ENCODE measurements around the gene PRSS36.
"Not testable (repeated sequence)": the region's sequence is repeated elsewhere in the genome, so short reads cannot be mapped to it uniquely, and the experiment has no call there.

PRSS36 gene

DNA sequence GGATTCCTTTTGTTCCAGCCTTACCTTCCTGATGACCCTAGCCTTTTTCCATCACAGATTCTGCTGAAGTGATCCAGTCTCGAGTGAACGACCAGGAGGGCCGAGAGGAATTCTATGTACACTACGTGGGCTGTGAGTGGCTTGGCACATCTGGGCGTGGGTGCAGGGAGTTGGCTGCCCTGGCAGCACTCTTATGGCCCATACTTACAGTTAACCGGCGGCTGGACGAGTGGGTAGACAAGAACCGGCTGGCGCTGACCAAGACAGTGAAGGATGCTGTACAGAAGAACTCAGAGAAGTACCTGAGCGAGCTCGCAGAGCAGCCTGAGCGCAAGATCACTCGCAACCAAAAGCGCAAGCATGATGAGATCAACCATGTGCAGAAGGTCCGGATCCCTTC lies 29.7 kb downstream of the PRSS36 start:
- DNase-seq, result no peak

DNA sequence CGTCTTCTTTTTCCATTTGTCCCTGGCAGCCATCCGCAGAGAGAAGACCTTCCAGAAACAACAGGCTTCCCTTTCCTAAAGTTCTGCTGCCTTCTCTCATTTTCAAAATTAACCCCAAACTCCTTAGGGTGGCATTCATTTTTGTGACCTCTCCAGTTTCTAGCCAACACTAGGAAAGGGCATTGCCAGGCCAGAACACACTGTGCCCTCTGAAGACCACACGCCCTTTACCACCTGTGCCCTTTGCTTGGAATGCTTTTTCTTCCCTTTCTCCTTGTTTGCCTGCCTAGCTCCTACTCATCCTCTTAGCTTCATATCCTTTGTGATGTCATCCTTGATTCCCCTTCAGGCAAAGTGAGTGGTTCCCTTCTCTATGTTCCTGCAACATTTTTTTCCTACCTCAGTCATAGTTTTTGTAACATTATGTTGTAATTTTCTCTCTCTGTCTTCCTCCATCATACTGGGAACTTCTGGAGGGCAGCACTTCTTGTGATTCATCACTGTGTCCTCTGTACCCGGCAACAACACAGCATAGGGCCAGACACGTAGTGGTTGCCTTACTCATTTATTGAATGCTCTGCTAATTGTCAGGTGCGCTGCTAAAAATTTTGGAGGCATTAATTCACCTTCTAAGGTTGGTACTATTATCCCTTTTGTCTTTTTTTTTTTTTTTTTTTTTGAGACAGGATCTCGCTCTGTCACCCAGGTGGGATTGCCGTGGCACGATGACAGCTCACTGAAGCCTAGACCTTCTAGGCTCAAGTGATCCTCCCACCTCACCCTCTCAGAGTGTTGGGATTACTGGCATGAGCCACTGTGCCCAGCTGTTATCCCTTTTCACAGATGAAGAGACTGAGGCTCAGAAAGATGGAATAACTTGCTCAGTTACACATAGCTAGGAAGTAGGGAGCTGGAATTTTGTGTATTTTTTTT lies 31.4 kb downstream of the PRSS36 start:
- DNase-seq, result peak in 1 of 14 donors; percentile 10

GRCh38 chr16:31117384-31118222 lies 32.3 kb downstream of the PRSS36 start, which contains the start of gene KAT8:
Gene KAT8 (plus strand): TSS chr16:31117664. CDS start chr16:31117682, 18 bp downstream.
- peak; percentile 77 to 99 (median 94) for DNase-seq

DNA sequence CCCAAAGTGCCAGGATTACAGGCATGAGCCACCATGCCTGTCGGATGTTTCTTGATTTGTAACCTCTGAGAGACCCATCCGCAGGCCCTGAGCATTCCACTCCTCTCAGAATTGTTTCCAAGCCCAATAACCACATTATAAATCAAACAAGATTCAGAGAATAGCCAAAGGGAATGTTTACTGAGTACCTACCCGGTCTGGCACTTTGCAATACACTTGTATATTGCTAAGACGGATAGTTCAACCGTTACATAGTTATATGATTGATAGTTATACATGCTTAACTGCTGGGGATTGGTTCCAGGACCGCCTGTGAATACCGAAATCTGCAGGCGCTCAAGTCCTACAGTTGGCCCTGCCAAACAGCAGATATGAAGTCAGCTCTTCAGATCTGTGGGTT lies 35.4 kb downstream of the PRSS36 start:
- no peak for DNase-seq

DNA sequence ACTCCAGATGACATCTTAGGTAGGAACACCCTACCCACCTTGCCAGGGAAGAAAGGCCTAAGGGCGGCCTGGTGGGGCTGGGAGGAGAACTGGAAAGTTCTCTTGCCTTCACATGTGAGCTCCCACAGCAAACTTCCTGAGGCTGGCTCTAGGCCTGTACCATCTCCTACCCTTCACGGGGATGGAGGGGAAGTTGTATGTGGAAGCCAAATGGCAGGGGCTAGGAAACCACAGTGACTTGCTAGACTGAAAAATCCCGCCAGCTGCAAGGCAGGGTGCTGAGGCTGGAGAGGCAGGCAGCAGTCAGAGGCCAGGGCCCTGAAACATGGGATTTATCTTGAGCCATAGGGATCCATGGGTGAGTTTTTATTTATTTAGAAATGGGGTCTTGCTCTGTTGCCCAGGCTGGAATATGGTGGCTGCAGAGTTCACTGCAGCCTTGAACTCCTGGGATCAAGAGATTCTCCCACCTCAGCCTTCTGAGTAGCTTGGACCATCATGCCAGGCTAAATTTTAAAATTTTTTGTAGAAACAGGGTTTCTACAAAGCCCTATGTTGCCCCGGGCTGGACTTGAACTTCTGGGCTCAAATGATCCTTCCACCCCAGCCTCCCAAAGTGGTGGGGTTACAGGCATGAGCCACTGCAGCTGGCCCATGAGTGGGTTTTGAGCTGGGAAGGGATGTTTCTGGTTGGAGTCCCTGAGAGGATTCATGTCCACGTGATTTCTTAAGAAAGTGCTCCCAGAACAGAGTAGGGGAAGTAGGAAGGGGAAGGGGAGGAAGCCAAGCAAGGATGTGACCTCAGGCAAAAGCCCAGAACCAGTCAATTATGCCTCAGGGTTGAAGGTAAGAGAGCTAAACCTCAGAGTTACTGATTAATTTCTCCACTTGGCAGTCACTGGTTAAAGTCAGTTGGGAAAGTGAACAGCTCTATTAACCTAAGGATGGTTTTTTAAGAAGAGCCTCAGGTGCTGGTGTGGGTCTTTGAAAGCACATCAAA lies 36.4 kb downstream of the PRSS36 start:
- peak in 1 of 14 donors; percentile 17 for DNase-seq

DNA sequence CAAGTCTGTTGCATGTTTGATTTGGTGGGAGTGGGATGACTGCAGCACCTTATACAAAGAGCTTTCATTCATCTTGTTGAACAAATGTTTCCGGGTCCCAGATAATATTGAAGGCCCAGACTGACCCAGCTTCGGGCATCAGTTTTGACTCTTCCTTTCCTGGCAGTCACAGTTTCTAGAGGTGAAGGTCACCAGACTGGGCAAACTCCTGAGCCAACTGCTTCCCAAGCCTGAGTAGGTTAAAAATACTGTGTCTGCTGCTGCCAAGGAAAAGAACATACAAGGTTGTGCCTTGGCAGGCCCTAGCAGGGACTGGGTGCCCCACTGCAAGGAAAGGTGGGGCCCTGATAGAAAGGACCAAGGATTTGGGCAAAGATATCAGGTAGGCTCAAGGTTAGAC lies 37.2 kb downstream of the PRSS36 start:
- DNase-seq, result no peak

- DNase-seq, result no peak
Observed at GRCh38 chr16:31111881-31112466, 37.9 kb downstream of the PRSS36 start.

- no peak for DNase-seq
Observed at GRCh38 chr16:31110106-31111034, 39.5 kb downstream of the PRSS36 start.

DNA sequence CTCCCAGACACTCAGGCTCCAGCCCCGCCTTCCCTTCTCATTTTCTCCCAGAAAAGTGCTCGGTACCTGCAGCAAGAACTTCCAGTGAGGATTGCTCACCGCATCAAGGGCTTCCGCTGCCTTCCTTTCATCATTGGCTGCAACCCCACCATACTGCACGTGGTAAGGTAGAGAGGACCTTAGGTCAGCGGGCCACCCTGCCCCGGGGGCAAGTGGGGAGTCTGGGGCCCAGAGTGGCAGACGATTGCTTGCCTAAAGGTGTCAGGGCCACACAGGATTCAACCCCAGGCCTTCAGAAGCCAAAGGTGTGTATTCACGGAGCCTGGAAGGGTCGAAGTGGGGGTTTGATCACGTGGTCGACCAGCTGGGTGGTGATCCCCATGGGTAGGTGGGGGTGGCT lies 40.2 kb downstream of the PRSS36 start:
- no peak for DNase-seq

DNA sequence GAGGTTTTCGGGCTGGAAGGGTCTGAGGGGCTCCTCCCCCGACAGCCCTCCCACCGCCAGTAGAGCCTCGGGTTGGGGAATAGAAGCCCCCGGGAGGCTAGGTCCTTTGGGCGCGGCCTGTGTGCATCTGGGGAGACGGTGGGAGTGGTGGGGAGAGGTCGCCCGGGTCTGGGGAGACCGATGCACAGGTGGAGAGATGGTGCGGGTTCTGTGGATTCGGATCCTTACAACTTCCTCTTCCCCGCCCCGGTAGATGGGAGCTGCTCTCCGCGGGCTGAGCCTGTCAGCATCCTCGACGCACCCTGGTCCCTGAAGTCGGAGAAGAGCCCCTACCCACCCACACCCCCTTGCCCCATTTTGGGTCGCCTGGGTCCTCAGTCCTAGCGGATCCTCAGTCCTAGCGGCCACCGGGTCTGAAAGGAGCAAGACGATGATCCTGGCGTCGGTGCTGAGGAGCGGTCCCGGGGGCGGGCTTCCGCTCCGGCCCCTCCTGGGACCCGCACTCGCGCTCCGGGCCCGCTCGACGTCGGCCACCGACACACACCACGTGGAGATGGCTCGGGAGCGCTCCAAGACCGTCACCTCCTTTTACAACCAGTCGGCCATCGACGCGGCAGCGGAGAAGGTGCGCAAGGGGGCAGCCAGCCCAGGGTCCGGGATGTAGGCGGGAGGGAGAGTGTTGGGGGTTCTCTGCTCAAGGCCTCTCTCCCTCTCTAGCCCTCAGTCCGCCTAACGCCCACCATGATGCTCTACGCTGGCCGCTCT lies 40.9 kb downstream of the PRSS36 start:
- no peak for DNase-seq

DNA sequence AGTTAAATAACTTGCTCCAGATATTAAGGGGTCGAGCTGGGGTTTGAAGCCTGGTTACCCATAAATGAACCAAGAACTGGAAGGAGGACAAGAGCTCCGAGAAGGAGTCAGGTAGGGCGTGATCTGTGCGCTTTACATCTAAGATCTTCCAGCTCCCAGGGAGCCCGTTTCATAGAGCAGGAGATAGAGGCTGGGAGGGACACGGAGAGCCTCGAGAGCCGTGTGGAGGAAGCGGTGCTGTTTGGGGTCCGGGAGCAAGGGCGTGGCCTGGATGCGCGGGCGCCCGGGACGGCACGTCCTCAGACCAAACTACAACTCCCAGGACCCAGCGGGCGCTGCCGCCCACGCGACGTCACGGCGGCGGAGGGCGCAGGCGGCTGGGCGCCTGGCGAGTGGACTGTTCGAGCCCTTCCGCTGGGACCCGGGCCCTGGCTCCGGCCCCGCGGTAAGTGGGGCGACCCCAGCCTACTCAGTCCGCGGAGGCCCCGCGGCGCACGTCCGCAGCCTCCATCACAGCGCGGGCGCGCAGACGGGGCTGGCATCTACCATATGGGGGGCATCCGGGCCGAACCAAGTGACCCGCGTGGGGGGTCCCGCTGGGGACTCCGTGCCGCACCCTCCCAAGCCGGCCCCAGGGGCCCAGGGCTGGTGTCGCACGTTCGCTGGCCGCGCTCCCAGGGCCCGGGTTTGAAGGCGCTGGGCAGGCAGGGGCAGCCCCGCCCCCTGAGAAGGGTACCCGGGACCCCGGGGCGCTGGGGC lies 41.7 kb downstream of the PRSS36 start, which contains the start of gene BCKDK:
TSS of gene BCKDK (plus strand) at position 352 of the 759 bp plus-strand sequence. CDS start 838 bp downstream, outside the sequence.
- DNase-seq, result peak in 12 of 14 donors; percentile 11 to 77 (median 38)

- no peak for DNase-seq
Observed at GRCh38 chr16:31107465-31107867, 42.4 kb downstream of the PRSS36 start.

- no peak for DNase-seq
Observed at GRCh38 chr16:31106509-31107464, 43.1 kb downstream of the PRSS36 start.

DNA sequence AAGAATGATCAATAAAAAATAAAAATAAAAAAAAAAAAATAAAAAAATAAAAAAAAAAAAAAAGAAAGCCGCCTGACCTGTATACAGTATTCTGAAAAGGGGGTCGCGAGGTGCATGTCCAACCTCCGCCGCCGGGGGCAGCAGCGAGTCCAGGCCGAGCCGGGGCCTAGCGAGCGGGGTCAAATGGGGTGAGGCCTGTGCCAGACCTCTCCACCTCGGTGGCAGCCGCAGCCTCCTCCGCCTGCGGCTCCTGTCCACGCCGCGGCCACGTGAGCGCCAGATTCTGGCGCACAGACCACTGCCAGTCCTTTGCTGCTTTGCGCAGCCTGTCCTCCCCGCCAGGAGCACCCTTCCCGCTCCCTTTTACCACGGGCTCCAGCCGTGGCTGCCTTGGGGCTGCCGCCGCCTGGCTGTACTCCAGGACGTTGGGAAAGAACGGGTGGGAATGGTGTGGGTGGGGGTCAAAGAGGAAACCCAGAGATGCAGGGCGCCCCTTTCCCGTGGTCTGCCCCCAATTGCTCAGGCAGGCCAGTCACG lies 44.1 kb downstream of the PRSS36 start:
- peak; percentile 25 to 84 (median 59) for DNase-seq

DNA sequence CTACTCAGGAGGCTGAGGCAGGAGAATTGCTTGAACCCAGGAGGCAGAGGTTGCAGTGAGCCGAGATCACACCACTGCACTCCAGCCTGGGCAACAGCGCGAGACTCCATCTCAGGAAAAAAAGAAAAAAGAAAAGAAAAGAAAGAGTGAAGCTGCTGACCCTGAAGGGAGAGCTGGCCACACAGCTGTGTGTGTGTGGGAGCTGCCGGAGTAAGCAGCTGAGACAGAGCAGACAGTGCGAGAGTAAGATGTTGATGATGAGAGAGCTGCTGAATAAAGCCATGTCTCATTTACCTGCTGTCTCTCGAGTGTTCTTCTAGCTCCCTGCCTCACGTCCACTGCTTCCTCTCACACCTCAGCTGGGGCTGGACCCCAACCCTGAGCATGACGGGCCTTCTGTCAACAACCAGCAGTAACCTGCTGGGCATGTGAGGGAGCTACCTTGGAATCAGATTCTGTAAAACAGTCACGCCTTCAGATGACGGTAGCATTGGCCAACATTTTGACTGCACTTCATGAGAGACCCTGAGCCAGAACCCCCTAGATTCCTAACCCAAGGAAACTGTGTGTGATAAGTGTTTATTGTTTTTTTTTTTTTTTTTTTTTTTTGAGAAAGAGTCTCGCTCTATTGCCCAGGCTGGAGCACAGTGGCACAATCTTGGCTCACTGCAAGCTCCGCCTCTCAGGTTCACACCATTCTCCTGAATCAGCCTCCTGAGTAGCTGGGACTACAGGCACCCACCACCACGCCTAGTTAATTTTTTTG lies 48.8 kb downstream of the PRSS36 start:
- not testable (repeated sequence) for DNase-seq

Measured in C1 segment of cervical spinal cord (tissue), 14 donors.